Measurements from ENCODE around the gene SYP.

DNA sequence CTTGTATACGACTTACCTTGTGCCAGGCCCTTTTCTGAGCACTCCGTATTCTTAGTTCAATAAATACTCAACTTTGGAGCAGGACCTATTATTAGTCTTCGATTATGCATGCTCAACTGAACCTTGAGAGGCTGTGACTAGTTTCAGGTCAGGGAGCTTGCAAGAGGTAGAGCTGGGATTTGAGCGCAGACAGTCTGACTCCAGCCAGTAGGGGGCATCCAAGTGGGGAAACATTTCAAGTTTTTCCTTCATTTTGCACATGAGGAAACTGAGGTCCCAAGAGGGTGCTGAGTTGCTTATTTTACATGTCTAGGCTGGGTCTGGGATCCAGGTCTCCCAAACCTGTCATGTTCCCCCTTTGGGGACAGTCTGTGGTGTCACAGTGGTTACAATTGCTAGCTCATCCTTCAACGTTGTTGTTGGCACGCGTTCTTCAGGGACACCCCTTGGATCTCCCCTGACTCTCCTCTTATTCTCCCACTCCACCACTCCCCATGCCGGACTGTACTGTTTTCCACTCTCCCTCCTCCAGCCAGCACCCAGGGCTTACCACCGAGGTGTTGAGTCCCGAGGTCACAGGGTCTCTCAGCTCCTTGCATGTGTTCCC is 7.2 kb downstream of the SYP start:
- TF ChIP-seq, protein P1, sequence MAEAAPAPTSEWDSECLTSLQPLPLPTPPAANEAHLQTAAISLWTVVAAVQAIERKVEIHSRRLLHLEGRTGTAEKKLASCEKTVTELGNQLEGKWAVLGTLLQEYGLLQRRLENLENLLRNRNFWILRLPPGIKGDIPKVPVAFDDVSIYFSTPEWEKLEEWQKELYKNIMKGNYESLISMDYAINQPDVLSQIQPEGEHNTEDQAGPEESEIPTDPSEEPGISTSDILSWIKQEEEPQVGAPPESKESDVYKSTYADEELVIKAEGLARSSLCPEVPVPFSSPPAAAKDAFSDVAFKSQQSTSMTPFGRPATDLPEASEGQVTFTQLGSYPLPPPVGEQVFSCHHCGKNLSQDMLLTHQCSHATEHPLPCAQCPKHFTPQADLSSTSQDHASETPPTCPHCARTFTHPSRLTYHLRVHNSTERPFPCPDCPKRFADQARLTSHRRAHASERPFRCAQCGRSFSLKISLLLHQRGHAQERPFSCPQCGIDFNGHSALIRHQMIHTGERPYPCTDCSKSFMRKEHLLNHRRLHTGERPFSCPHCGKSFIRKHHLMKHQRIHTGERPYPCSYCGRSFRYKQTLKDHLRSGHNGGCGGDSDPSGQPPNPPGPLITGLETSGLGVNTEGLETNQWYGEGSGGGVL (tag by site-specific recombination; IDR thresholded peaks at IDR 0.05), result no peak
- TF ChIP-seq ZNF785 (tag by site-specific recombination; IDR thresholded peaks at IDR 0.05) (no peak), ZNF274 (IDR thresholded peaks at IDR 0.05; ENCODE audit: low read length) (no peak), ZNF274 (tag by site-specific recombination; IDR thresholded peaks at IDR 0.05; ENCODE audit: borderline replicate concordance) (no peak), MEIS1 (CRISPR knock-in tag; IDR thresholded peaks at IDR 0.05; ENCODE audit: borderline replicate concordance) (no peak), SALL2 (tag by site-specific recombination; IDR thresholded peaks at IDR 0.05; ENCODE audit: borderline replicate concordance) (no peak), ZBTB7A (tag by site-specific recombination; IDR thresholded peaks at IDR 0.05; ENCODE audit: low read depth) (no peak), ZSCAN23 (tag by site-specific recombination; IDR thresholded peaks at IDR 0.05) (no peak), ZNF510 (tag by site-specific recombination; IDR thresholded peaks at IDR 0.05; ENCODE audit: insufficient replicate concordance) (no peak), ZNF600 (tag by site-specific recombination; IDR thresholded peaks at IDR 0.05) (no peak)
- TF ChIP-seq, protein P2, sequence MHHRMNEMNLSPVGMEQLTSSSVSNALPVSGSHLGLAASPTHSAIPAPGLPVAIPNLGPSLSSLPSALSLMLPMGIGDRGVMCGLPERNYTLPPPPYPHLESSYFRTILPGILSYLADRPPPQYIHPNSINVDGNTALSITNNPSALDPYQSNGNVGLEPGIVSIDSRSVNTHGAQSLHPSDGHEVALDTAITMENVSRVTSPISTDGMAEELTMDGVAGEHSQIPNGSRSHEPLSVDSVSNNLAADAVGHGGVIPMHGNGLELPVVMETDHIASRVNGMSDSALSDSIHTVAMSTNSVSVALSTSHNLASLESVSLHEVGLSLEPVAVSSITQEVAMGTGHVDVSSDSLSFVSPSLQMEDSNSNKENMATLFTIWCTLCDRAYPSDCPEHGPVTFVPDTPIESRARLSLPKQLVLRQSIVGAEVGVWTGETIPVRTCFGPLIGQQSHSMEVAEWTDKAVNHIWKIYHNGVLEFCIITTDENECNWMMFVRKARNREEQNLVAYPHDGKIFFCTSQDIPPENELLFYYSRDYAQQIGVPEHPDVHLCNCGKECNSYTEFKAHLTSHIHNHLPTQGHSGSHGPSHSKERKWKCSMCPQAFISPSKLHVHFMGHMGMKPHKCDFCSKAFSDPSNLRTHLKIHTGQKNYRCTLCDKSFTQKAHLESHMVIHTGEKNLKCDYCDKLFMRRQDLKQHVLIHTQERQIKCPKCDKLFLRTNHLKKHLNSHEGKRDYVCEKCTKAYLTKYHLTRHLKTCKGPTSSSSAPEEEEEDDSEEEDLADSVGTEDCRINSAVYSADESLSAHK (tag by site-specific recombination; IDR thresholded peaks at IDR 0.05), result no peak
- TF ChIP-seq, protein P3, sequence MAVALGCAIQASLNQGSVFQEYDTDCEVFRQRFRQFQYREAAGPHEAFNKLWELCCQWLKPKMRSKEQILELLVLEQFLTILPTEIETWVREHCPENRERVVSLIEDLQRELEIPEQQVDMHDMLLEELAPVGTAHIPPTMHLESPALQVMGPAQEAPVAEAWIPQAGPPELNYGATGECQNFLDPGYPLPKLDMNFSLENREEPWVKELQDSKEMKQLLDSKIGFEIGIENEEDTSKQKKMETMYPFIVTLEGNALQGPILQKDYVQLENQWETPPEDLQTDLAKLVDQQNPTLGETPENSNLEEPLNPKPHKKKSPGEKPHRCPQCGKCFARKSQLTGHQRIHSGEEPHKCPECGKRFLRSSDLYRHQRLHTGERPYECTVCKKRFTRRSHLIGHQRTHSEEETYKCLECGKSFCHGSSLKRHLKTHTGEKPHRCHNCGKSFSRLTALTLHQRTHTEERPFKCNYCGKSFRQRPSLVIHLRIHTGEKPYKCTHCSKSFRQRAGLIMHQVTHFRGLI (tag by site-specific recombination; IDR thresholded peaks at IDR 0.05), result no peak
- TF ChIP-seq, protein P4, sequence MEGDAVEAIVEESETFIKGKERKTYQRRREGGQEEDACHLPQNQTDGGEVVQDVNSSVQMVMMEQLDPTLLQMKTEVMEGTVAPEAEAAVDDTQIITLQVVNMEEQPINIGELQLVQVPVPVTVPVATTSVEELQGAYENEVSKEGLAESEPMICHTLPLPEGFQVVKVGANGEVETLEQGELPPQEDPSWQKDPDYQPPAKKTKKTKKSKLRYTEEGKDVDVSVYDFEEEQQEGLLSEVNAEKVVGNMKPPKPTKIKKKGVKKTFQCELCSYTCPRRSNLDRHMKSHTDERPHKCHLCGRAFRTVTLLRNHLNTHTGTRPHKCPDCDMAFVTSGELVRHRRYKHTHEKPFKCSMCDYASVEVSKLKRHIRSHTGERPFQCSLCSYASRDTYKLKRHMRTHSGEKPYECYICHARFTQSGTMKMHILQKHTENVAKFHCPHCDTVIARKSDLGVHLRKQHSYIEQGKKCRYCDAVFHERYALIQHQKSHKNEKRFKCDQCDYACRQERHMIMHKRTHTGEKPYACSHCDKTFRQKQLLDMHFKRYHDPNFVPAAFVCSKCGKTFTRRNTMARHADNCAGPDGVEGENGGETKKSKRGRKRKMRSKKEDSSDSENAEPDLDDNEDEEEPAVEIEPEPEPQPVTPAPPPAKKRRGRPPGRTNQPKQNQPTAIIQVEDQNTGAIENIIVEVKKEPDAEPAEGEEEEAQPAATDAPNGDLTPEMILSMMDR (tag by site-specific recombination; IDR thresholded peaks at IDR 0.05), result 0 out of 2 replicates have a peak, but pooled peaks have one; percentile 32
- TF ChIP-seq, protein P5, sequence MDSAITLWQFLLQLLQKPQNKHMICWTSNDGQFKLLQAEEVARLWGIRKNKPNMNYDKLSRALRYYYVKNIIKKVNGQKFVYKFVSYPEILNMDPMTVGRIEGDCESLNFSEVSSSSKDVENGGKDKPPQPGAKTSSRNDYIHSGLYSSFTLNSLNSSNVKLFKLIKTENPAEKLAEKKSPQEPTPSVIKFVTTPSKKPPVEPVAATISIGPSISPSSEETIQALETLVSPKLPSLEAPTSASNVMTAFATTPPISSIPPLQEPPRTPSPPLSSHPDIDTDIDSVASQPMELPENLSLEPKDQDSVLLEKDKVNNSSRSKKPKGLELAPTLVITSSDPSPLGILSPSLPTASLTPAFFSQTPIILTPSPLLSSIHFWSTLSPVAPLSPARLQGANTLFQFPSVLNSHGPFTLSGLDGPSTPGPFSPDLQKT (IDR thresholded peaks at IDR 0.05; ENCODE audit: borderline replicate concordance, low read depth, low read length), result no peak
- TF ChIP-seq, protein P6, sequence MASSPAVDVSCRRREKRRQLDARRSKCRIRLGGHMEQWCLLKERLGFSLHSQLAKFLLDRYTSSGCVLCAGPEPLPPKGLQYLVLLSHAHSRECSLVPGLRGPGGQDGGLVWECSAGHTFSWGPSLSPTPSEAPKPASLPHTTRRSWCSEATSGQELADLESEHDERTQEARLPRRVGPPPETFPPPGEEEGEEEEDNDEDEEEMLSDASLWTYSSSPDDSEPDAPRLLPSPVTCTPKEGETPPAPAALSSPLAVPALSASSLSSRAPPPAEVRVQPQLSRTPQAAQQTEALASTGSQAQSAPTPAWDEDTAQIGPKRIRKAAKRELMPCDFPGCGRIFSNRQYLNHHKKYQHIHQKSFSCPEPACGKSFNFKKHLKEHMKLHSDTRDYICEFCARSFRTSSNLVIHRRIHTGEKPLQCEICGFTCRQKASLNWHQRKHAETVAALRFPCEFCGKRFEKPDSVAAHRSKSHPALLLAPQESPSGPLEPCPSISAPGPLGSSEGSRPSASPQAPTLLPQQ (tag by site-specific recombination; IDR thresholded peaks at IDR 0.05), result no peak
